GM19351 (cell line): ENCODE data around the gene SLC22A6.

Source experiments
- ATAC-seq: cut with Tn5 transposase; IDR thresholded peaks from one replicate; pipeline ENCODE4 v1.9.1; 2021; ENCODE audit warnings: mild to moderate bottlenecking, moderate library complexity; ENCODE audit not compliant: unreplicated experiment

Gene SLC22A6, protein sequence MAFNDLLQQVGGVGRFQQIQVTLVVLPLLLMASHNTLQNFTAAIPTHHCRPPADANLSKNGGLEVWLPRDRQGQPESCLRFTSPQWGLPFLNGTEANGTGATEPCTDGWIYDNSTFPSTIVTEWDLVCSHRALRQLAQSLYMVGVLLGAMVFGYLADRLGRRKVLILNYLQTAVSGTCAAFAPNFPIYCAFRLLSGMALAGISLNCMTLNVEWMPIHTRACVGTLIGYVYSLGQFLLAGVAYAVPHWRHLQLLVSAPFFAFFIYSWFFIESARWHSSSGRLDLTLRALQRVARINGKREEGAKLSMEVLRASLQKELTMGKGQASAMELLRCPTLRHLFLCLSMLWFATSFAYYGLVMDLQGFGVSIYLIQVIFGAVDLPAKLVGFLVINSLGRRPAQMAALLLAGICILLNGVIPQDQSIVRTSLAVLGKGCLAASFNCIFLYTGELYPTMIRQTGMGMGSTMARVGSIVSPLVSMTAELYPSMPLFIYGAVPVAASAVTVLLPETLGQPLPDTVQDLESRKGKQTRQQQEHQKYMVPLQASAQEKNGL

GRCh38 chr11:62984451-62984991 lies at the start of gene SLC22A6:
TSS of gene SLC22A6 (minus strand) at chr11:62984967. CDS start at chr11:62984690, 277 bp downstream.
- ATAC-seq, result no peak

DNA sequence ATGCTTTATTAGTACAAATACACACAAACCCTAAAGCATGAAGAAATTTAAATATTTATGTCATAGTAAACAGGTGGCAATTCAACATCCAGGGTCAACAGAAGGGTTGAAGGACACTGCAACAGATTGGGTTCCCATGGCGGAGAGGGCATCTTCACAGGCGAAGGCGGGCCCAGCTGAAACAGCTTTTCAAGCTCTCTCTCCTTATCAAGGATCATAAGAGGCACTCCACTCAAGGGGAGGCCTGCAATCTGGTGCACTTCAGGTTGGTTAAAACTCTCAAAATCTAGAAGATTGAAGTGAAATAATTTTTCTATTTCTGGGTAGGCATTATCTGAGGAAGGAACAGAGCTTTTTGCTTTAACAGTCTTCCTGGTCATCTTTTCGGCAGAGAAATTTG lies 47.7 kb upstream of the SLC22A6 start:
- ATAC-seq, result no peak

DNA sequence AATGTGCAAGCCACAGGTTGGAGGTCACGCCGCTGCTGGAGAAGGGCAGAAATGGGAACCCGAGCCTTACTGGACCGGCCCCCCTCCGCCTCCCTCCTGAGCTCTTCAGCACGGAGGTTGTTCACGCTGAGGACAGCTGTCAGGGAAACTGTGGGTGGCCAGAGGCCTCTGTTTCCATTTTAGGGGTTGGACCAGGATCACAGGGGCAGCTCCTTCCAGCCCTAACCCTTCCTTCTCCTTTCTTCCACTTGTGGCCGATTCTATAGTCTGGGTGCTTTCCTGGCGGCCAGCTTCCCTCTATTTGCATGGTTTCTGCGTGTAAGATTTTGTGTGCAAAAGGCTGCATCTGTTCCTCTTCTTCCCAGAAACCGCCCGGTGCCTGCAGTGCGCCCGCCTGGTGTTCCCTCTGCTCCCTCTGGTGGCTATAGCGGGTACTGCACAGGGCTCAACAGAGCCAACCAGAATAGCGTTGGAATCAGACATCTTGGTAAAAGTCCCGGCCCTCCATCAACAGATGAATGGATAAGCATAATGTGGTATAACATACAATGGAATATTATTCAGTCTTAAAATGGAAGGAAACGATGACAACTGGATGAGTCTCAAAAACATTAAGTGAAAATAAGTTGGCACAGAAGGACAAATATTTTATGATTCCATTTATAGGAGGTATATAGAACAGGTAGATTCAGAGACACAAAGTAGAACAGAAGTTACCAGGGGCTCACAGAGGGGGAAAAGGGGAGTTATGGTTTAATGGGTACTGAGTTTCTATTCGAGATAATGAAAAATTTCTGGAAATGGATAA lies 39.3 kb upstream of the SLC22A6 start:
- peak; percentile 62 for ATAC-seq

DNA sequence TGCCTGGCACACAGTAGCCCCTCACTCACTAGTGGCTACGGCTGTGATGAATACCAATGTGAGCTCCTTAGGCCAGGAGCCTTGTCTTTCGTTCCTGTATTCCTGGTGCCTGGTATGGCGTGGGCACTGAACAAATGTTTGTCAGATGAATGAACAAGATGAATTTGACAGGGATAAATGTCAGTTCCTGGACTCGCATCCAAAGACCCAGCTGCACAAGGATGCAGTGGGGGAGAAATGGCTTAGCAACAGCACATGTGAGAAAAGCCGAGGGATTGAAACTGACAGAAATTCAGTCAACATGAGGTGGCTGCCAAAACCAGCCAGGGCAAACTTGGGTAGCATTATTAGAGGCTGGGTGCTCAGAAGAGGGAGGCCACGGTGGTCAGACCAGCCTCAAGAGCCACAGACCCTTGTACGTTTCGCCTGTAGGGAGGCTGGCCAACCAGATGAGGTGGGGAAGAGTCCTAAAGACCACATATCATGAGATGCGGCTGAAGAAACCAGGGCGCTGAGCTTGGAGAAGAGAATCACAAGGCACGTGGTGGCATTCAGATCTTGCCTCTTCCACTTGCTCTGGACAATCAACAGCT lies 38.6 kb upstream of the SLC22A6 start:
- ATAC-seq, result no peak

DNA sequence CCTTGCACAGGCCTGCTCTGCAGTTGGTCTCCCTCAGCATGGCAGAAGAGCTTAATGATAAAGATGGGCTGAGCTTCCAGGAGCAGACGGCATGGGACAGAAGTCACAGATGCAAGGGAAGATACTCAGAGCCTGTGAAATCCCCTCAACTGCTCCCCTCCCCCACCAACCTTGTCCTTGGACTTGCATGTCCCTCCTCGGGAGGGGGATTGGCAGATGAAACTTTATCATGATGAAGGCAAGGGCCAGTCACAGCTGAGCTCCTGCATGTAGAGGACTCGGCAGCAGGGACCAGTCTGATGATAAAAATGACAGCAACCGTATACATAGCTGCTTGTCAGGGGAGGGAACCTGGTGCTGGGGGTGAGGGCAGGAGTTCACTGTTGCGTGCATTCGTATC lies 37.7 kb upstream of the SLC22A6 start:
- ATAC-seq, result no peak

DNA sequence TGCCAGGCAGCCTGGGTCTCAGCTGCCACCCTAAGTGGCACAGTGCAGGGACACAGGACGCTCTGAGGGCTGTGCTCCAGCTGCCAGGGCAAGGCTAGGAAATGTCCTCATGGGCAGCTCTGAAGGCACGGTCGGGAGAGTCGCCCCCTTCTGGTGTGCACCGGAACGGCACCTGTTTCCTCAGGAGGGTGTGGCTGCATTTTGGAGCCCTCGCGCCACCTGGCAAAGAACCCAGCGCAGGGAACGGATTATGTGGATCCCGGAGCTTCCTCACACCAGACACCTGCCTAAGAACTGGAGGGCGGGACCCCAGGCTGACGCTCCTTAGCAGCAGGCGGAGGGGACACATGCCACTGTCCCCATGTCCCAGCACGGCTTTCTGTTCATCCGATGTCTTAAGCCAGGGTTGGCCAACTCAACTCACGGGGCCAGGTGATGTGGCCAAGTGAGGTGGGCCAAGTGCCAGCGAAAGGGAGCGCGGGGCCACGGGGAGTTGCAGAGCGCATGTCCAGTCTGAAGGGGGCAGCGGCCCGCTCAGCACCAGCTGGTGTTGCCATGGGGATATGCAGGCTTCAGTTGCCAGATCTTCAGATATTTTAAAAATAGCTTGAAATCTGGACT lies 36.0 kb upstream of the SLC22A6 start:
- no peak for ATAC-seq

DNA sequence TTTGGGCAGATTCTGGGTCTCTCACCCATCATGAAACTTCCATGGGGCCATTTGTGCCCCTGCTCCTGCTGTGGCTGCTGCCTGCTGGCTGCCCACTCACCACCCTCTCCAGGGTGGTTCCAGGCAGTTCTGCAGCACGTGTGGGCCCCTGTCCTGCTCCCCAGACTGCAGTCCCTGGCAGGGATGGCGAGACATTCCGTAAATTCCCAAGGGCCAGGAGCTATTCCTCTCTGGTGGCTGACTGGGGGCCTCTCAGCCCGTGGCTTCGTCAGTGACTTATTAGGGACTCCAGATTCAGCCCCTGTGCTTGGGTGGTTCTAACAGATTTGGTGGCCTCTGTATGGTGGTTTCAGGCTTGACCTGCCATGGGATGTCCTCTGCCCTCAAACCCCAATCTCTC lies 34.7 kb upstream of the SLC22A6 start:
- no peak for ATAC-seq

GRCh38 chr11:63017306-63017974 lies 32.7 kb upstream of the SLC22A6 start:
- no peak for ATAC-seq

- ATAC-seq, result no peak
Measured at GRCh38 chr11:63015521-63016215, 30.9 kb upstream of the SLC22A6 start, which contains the start of gene SLC22A8. TSS of gene SLC22A8 (minus strand) at chr11:63015841. CDS start at chr11:63014958, 883 bp downstream.

DNA sequence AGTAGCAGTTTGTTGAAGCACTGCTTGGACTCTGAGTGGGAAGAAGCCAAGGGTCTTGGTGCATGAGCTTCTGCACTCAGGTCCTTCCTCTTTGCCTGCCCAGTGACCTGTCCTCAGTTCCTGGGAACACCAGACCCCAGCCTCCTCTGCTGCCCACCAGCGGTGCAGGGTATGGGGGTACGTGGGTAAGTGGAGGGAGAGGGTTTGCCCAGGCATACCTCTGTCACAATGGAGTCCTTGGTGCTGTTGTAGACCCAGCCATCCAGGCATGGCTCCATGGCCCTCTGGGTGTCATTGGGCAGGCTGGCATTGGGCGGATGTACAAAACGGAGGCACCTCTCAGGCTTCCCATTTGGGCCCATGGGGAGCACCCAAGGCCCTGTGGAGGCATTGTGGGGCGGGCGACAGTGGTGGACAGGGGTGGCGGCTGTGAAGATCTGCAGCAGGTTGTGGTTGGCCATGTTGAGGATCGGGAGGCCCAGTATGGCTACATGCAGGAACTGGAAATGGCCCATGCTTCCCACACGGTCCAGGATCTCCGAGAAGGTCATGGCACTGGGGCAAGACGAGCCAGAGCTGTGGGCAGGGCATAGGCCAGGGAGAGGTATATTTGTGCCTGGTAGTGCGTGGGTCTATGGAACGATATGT lies 29.8 kb upstream of the SLC22A6 start:
- no peak for ATAC-seq

GRCh38 chr11:63012839-63013238 lies 28.1 kb upstream of the SLC22A6 start:
- ATAC-seq, result no peak

DNA sequence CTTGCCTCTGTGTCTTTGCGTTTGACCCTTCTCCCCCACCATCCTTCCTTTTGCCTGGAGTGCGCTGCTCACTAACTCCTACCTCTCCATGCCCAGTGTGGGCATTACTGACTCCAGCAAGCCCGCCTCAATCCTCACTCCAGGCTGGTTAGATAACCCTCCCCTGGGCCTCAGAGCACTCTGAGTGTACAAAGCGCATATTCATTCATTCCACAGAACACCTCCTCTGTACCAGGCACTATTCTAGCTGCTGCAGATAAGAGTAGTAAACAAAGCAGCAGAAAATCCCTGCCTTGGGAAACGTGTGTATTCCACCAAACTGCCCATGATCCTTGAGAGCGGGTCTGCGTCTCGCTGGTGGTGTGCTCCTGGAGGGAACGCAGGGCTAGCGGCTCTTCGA lies 27.7 kb upstream of the SLC22A6 start:
- ATAC-seq, result no peak

DNA sequence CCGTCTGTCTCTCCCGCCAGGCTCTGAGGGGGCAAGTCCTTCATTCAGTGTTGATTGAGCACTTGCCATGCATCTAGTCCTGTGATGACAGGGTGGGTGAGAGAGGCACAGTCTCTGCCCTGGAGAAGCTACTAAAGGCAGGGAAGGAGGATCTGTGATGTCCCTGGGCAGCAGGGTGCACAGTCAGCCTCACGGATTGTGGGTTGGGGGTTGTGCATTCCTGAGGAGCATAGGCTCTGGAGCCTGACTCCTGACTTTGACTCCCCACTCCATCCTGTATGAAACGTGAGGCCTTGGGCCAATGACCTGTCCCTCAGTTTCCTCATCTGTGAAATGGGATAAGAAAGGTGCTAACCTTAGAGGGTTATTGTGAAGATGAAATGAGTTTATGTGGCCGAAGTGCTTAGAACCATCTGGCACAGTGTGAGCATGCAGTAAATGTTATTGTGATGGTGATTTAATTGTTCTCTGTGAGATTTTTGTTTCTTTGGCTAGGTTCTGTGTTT lies 26.2 kb upstream of the SLC22A6 start:
- no peak for ATAC-seq

DNA sequence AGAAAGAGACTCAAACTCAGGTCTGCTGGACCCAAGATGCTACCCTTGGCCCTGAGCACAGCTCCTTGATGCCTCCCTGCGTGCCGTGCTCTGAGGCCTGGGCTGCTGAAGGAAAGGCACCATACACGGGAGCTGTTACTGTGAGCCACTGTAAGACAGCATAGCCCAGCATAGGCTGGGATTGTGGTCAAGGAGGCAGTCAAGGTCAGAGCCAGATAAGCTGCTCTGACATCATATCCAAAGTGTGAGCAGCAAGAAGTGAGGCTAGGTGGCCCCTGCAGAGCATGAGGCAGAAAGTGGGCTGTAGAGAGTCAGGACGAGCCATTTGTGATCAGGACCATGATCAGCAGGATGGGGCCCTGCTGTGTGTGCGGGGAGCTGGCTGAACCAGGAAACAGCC lies 23.2 kb upstream of the SLC22A6 start:
- ATAC-seq, result no peak

GRCh38 chr11:63001456-63001855 lies 16.7 kb upstream of the SLC22A6 start:
- ATAC-seq, result no peak

DNA sequence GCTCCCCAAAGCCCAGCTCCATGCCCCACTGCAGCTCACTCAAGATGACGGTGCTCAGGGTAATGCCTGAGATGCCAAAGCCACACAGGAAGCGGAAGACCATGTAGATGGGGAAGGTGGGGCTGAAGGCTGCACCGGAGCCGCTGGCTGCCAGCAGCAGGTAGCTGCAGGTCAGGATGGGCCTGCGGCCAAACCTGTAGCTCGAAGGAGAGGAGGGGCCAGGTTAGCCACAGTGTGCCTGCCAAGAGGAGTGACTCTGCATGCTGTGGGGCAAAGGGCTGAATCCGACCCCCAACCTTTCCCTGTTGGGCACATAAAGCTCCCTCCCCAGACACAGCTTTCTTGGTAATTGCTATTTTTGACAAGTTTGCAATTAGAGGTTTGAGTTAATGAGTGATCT lies 14.9 kb upstream of the SLC22A6 start:
- ATAC-seq, result no peak

DNA sequence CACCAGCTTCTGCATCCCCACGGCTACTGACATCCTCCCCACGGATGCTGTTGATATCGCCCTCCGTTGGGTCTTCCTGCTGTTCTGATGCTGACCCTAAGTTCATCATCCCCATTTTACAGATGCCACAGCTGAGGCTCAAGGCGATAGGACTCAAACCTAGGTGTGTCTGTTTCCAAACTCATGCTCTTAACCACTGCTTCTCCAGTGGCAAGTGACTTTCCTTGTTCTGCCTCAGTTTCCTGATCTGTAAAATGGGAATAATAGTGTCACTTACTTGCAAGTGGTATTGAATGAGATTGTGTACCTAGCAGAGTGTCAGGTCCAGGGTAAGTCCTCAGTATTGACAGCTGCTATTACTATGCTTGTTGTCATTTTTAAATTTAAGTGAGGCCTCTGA lies 14.4 kb upstream of the SLC22A6 start:
- ATAC-seq, result no peak

DNA sequence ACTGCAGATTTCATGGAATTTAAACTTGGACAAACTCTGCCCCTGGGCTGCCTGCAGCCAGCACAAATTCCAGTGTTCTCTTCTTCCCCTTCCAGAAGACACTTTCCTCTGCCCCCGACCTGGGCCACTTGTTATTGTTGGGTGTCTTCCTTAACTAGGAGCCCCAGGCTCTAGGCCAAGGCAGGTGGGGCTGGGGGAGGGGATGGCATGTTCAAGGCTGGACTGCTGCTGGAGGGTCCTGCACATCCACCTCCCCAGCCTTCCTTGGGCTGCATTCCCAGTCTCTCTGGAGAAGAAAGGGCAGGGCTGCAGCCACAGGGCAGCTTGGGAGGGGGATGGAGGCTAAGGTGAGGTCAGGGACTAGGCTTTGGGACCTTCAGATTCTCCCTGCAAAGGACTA lies 11.5 kb upstream of the SLC22A6 start:
- ATAC-seq, result no peak

GRCh38 chr11:62994775-62995174 lies 10.0 kb upstream of the SLC22A6 start:
- no peak for ATAC-seq
